Memory B cell (primary cell): ENCODE data around the gene SMARCC1.
A peak's percentile ranks its signal among the peaks of the same experiment; 100 is the strongest.

Experiments
- ATAC-seq: fragments of 150-1000 bp; cut with Tn5 transposase; 2 replicates; pipeline ENCODE4 v1.10.0; 2021; ENCODE audit warnings: low read depth, mild to moderate bottlenecking, moderate library complexity
- DNase-seq, 2 donors: peaks; one replicate each; pipeline ENCODE4 v3.0.0; 2022; ENCODE audit warnings: low spot score in 2 of 2
- H3K27ac Mint-ChIP-seq: one replicate; pipeline ENCODE4 v1.8.0; 2022; ENCODE audit warnings: mild to moderate bottlenecking, moderate library complexity, mixed read lengths
- H3K27me3 Mint-ChIP-seq: one replicate; pipeline ENCODE4 v1.8.0; 2022; ENCODE audit warnings: mixed read lengths
- H3K36me3 Mint-ChIP-seq: one replicate; pipeline ENCODE4 v1.8.0; 2022; ENCODE audit warnings: mild to moderate bottlenecking, mixed read lengths
- H3K4me1 Mint-ChIP-seq: one replicate; pipeline ENCODE4 v1.8.0; 2022; ENCODE audit warnings: mixed read lengths
- H3K4me3 Mint-ChIP-seq: one replicate; pipeline ENCODE4 v1.8.0; 2022; ENCODE audit warnings: mild to moderate bottlenecking, moderate library complexity, mixed read lengths
- H3K9me3 Mint-ChIP-seq: one replicate; pipeline ENCODE4 v1.8.0; 2022; ENCODE audit warnings: mixed read lengths

The SMARCC1 gene

GRCh38 chr3:47650294-47650693, 131.4 kb downstream of the SMARCC1 start:
- H3K4me1 Mint-ChIP-seq, result no peaks in the 10 kb centered on the region
- ATAC-seq (no peak), DNase-seq (no peak)
- no peaks in the 10 kb centered on the region for H3K27me3 Mint-ChIP-seq
- H3K36me3 Mint-ChIP-seq, result peaks cover 11% of the 10 kb centered on the region
- no peaks in the 10 kb centered on the region for H3K9me3 Mint-ChIP-seq
- H3K4me3 Mint-ChIP-seq, result no peak overlapping the region
- H3K27ac Mint-ChIP-seq, result no peak overlapping the region

DNA sequence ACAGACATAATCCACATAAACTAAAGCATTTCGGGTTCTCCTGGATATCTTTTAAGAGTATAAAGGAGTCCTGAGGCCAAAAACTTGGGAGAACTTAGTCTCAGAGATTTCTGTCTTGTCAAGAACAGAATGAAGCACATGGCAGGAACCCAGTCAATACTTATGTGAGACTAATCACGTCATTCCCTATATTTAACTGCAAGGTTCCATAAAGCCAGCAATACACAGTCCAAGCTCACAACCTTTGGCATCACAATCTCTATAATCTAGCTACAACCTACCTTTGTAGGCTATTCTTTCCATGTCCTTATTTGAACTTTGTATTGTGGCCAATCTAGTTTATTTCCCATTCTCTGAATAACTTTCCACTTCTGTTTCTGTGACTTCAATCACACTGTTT, 134.1 kb downstream of the SMARCC1 start:
- DNase-seq (no peak), ATAC-seq (no peak)
- Mint-ChIP-seq H3K27ac (no peak overlapping the region), H3K4me3 (no peak overlapping the region), H3K36me3 (peaks cover 17% of the 10 kb centered on the region), H3K9me3 (no peaks in the 10 kb centered on the region), H3K27me3 (no peaks in the 10 kb centered on the region), H3K4me1 (no peaks in the 10 kb centered on the region)

DNA sequence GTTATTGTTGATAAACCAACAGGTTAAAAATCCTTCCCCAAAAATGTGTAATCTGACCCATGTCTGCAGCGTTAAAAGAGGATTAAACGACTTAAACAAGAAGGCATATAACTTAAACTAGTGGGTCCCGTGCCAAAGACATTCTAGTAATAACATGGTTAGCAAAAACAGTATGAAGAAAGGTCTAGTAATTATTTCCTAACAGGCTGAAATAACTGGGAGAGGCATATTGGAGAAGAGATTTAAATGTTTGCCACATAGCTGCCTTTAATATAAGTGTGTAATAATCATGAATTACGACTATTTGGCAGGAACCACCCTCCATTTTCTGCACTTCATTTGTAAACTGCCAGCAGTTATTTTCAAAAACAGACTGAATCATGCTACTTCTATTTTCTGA, 135.3 kb downstream of the SMARCC1 start:
- peaks cover 17% of the 10 kb centered on the region for H3K36me3 Mint-ChIP-seq
- H3K9me3 Mint-ChIP-seq, result no peaks in the 10 kb centered on the region
- no peak for ATAC-seq
- H3K27ac Mint-ChIP-seq, result no peak overlapping the region
- no peaks in the 10 kb centered on the region for H3K27me3 Mint-ChIP-seq
- H3K4me3 Mint-ChIP-seq, result no peak overlapping the region
- DNase-seq, result no peak
- no peaks in the 10 kb centered on the region for H3K4me1 Mint-ChIP-seq

DNA sequence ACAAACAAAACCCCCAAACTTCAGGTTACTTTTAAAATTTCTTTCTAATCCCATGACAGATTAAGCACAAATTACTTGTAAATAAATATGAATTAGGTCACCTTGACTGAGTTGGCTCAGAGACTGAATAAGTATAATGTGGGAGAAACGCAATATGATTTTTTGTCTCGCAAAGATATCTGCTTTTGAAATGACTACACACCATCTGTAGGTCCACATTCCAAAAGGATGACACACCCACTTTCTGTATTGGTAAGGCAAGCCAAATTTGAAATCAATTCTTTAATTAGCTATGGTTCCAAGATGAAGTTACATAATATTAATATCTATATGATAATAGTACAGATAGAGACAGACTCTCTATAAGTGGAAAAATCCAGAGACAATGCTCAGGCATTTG, 136.1 kb downstream of the SMARCC1 start:
- H3K27ac Mint-ChIP-seq, result no peak overlapping the region
- DNase-seq (no peak), ATAC-seq (no peak)
- peaks cover 21% of the 10 kb centered on the region for H3K36me3 Mint-ChIP-seq
- H3K27me3 Mint-ChIP-seq, result no peaks in the 10 kb centered on the region
- no peaks in the 10 kb centered on the region for H3K4me1 Mint-ChIP-seq
- H3K4me3 Mint-ChIP-seq, result no peak overlapping the region
- no peaks in the 10 kb centered on the region for H3K9me3 Mint-ChIP-seq

DNA sequence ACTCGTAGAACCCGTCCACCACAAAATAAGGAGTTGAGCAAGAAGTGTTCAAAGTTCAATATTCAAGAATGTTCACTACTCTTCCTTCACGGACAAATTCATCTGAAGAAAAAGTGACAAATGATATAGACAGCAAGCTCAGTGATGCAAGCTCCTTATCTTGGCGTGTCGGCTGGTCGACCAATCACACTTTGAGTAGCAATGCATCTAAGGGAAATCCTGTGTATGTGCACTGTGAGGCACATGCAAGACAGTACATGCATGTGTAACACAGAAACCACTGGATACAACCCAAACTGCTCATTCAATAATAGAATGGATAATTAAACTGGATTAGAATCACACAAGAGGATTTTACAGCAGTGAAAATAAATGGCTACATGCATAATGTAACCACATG, 138.6 kb downstream of the SMARCC1 start:
- H3K4me1 Mint-ChIP-seq, result peaks cover 2% of the 10 kb centered on the region
- H3K27me3 Mint-ChIP-seq, result no peaks in the 10 kb centered on the region
- no peak overlapping the region for H3K27ac Mint-ChIP-seq
- H3K36me3 Mint-ChIP-seq, result peaks cover 19% of the 10 kb centered on the region
- no peak overlapping the region for H3K4me3 Mint-ChIP-seq
- no peak for ATAC-seq
- no peaks in the 10 kb centered on the region for H3K9me3 Mint-ChIP-seq
- DNase-seq, result no peak

DNA sequence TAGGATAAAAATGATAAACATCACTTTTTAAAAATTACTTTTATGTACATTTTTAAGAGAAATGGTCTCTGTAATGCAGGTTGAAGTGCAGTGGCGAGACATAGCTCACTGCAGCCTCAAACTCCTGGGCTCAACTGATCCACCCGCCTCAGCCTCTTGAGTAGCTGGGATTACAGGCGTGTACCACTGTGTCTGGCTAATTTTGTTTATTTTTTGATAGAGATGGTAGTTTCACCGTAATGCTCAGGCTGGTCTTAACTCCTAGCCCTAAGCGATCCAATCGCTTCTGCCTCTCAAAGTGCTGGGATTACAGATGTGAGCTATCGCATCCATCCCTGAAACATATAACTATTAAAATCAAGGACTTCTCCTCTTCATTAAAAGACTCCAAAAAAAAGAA, 140.0 kb downstream of the SMARCC1 start:
- Mint-ChIP-seq H3K36me3 (peaks cover 19% of the 10 kb centered on the region), H3K27ac (no peak overlapping the region), H3K27me3 (no peaks in the 10 kb centered on the region), H3K4me1 (peaks cover 2% of the 10 kb centered on the region), H3K4me3 (no peak overlapping the region), H3K9me3 (no peaks in the 10 kb centered on the region)
- DNase-seq (no peak), ATAC-seq (no peak)

DNA sequence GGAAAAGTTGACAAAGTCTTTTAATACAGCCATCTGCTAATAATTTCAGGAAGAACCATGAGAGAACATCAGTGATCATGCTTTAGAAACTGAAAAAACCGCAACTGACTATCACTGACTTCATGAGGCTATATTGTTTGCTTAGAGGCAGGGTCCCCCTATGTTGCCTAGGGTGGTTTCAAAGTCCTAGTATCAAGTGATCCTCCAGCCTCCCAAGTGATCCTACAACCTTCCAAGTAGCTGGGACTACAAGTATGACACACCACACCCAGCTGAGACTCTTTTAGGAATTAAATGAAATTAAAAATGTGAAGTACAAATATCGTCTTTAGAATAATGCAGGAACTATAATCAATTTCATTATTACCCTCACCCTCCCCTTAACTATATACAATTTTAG, 144.8 kb downstream of the SMARCC1 start:
- Mint-ChIP-seq H3K27me3 (no peaks in the 10 kb centered on the region), H3K4me3 (no peak overlapping the region), H3K27ac (no peak overlapping the region), H3K9me3 (no peaks in the 10 kb centered on the region), H3K36me3 (peaks cover 21% of the 10 kb centered on the region), H3K4me1 (peaks cover 5% of the 10 kb centered on the region)
- ATAC-seq (no peak), DNase-seq (no peak)

DNA sequence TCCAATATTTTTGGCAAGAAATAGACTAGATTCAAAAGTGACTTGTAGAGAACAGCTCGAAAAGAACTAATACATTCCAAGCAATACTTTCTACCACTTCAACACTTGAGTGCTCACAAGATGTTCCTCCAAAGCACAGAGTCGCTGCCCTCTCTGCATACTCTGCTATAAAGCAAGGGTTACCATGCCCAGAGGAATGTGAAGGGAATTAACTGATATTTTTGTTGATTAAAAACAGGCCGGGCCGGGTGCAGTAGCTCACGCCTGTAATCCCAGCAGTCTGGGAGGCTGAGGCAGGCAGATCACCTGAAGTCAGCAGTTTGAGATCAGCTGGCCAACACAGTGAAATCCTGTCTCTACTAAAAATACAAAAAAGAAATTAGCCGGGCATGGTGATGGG, 145.5 kb downstream of the SMARCC1 start:
- ATAC-seq (no peak), DNase-seq (no peak)
- Mint-ChIP-seq H3K27ac (no peak overlapping the region), H3K9me3 (no peaks in the 10 kb centered on the region), H3K4me3 (no peak overlapping the region), H3K27me3 (no peaks in the 10 kb centered on the region), H3K4me1 (peaks cover 5% of the 10 kb centered on the region), H3K36me3 (peaks cover 26% of the 10 kb centered on the region)

- peak; percentile 44 for ATAC-seq
- Mint-ChIP-seq H3K4me1 (peaks cover 5% of the 10 kb centered on the region), H3K9me3 (no peaks in the 10 kb centered on the region), H3K27ac (peak overlapping the region; percentile 5), H3K36me3 (peaks cover 28% of the 10 kb centered on the region), H3K27me3 (no peaks in the 10 kb centered on the region), H3K4me3 (no peak overlapping the region)
- DNase-seq, result no peak
Observed at GRCh38 chr3:47635536-47635935, 146.2 kb downstream of the SMARCC1 start.

DNA sequence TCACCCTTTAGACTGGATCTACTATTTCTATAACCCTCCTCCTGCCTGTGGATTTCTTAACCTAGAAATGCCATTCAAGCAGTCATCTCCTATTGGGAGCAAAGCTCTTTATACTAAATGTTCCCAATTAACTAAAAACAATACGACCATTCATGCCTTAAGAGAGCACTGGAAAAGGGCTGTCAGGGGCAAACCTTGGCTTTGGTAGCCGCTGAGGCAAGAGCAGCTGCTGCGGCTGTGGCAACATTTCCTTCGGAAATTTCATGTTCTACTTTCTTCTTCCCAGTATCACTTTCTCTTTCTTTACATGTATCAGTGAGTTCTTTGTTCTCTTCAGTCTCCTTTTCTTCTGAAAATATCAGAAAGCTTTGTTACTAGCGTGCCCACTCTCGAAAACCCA, 146.7 kb downstream of the SMARCC1 start:
- ATAC-seq (peak; percentile 72), DNase-seq (no peak)
- H3K4me1 Mint-ChIP-seq, result peaks cover 5% of the 10 kb centered on the region
- H3K9me3 Mint-ChIP-seq, result no peaks in the 10 kb centered on the region
- peak overlapping the region; percentile 5 for H3K27ac Mint-ChIP-seq
- no peaks in the 10 kb centered on the region for H3K27me3 Mint-ChIP-seq
- peak overlapping the region; percentile 9 for H3K4me3 Mint-ChIP-seq
- peaks cover 31% of the 10 kb centered on the region for H3K36me3 Mint-ChIP-seq

- Mint-ChIP-seq H3K9me3 (no peaks in the 10 kb centered on the region), H3K27me3 (no peaks in the 10 kb centered on the region), H3K36me3 (peaks cover 41% of the 10 kb centered on the region), H3K4me1 (peaks cover 5% of the 10 kb centered on the region), H3K27ac (peak overlapping the region; percentile 2), H3K4me3 (no peak overlapping the region)
- DNase-seq, result no peak
- no peak for ATAC-seq
Observed at GRCh38 chr3:47630810-47631209, 150.9 kb downstream of the SMARCC1 start.

GRCh38 chr3:47629770-47630169, 151.9 kb downstream of the SMARCC1 start:
- Mint-ChIP-seq H3K4me3 (no peak overlapping the region), H3K4me1 (peaks cover 2% of the 10 kb centered on the region), H3K36me3 (peaks cover 39% of the 10 kb centered on the region), H3K9me3 (no peaks in the 10 kb centered on the region), H3K27me3 (no peaks in the 10 kb centered on the region), H3K27ac (peak overlapping the region; percentile 63)
- ATAC-seq, result no peak
- DNase-seq, result no peak

GRCh38 chr3:47628426-47628825, 153.3 kb downstream of the SMARCC1 start:
- H3K27me3 Mint-ChIP-seq, result no peaks in the 10 kb centered on the region
- H3K4me1 Mint-ChIP-seq, result peaks cover 2% of the 10 kb centered on the region
- no peak for DNase-seq
- no peaks in the 10 kb centered on the region for H3K9me3 Mint-ChIP-seq
- H3K36me3 Mint-ChIP-seq, result peaks cover 36% of the 10 kb centered on the region
- H3K4me3 Mint-ChIP-seq, result no peak overlapping the region
- H3K27ac Mint-ChIP-seq, result peak overlapping the region; percentile 48
- ATAC-seq, result no peak

DNA sequence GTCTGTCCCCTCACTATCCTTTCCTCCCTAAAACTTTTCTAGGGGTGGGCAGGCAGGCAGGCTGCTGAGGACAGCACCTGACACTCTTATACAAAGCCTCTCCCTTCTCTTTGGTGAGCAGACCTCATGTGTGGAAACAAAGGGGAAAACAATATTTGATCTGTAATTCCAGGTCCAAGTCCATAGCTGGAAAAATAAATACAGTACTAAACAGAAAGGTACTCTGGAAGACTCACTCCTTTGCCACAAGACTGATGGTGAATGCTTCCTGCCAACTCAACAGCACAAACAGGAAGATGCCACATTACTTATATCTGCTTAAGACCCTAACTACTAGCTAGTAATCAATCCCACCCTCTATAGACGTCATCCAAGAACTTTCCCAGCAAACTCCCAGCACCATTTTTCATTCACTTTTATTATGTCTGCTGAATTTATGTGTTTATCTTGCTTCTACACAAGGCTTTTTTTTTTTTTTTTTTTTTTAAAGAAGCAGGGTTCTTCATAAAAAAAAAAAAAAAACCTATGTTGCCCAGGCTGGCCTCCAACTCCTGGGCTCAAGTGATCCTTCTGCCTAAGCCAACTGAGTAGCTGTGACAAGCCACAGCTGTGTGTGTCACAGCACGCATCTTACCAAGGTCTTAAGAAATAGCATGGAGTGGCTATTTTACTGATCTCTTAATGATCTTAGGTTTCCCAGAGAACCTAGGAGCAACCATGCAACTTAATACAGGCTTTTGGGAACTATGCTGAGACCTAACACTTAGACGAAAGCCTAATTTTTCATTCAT, 158.8 kb downstream of the SMARCC1 start:
- Mint-ChIP-seq H3K9me3 (no peaks in the 10 kb centered on the region), H3K27me3 (no peaks in the 10 kb centered on the region), H3K4me3 (no peak overlapping the region), H3K36me3 (peaks cover 31% of the 10 kb centered on the region), H3K4me1 (peaks cover 6% of the 10 kb centered on the region), H3K27ac (peak overlapping the region; percentile 31)
- ATAC-seq (no peak), DNase-seq (no peak)
